H1 (cell line): ENCODE measurements around the gene TMEM255B. TPM values are rescaled to one million over a fixed set of nuclear protein-coding genes. Genes with fewer than 3 reads are reported as not detected.

Experiments used
- CHD7 ChIP-seq: fragments of 300-600 bp; sonication (generic); IDR thresholded peaks from 2 replicates; pipeline ENCODE4 v1.7.1; 2012; ENCODE audit warnings: low read length, moderate library complexity, mild to moderate bottlenecking, inconsistent platforms; ENCODE audit not compliant: insufficient replicate concordance
- POU5F1 ChIP-seq: IDR thresholded peaks from 2 replicates; pipeline ENCODE4 v1.6.1; 2011; ENCODE audit warnings: low read depth, mild to moderate bottlenecking, low read length, moderate library complexity
- RXRA ChIP-seq: IDR thresholded peaks from 2 replicates; pipeline ENCODE4 v1.6.1; 2011; ENCODE audit warnings: low read depth, mild to moderate bottlenecking, low read length, moderate library complexity; ENCODE audit not compliant: insufficient read depth
- SAP30 ChIP-seq: fragments of 300-600 bp; sonication (generic); IDR thresholded peaks from 2 replicates; pipeline ENCODE4 v1.7.1; 2012; ENCODE audit warnings: low read length, moderate library complexity, mild to moderate bottlenecking, inconsistent platforms; ENCODE audit not compliant: insufficient read depth, insufficient replicate concordance
- SP1 ChIP-seq: IDR thresholded peaks from 2 replicates; pipeline ENCODE4 v1.6.1; 2011; ENCODE audit warnings: low read depth, low read length
- polyA plus RNA-seq, 7 experiments: library from polyadenylated mRNA; depleted of rRNA in 3 of 7; stranded (reverse) in 5 of 7; unstranded in 2 of 7; fragments of >200 nt in 5 of 7; fragments of 200-250 nt in 2 of 7; gene quantifications; 1 replicate in 5 of 7; 2 replicates in 1 of 7; 4 replicates in 1 of 7; pipeline versions ENCODE4 v1.2.1 to v1.2.3, GENCODE V29; 2011 to 2013; ENCODE audit warnings: missing spikeins in 2 of 7, mixed read lengths in 2 of 7
- total RNA-seq: library from RNA; stranded (reverse); fragmentation: NEBNext Ultra II Directional; extraction: Animal tissue kit (Norgen Biotek cat#: 25700); gene quantifications from 2 replicates; pipeline ENCODE4 v1.2.1, GENCODE V29; 2021

The TMEM255B gene
- total and polyA plus RNA-seq, 2 of the 8 experiments (the other 6 are each of a cell fraction or from before 2014, with no cell fraction given) = 3.4 to 4.4 TPM

DNA sequence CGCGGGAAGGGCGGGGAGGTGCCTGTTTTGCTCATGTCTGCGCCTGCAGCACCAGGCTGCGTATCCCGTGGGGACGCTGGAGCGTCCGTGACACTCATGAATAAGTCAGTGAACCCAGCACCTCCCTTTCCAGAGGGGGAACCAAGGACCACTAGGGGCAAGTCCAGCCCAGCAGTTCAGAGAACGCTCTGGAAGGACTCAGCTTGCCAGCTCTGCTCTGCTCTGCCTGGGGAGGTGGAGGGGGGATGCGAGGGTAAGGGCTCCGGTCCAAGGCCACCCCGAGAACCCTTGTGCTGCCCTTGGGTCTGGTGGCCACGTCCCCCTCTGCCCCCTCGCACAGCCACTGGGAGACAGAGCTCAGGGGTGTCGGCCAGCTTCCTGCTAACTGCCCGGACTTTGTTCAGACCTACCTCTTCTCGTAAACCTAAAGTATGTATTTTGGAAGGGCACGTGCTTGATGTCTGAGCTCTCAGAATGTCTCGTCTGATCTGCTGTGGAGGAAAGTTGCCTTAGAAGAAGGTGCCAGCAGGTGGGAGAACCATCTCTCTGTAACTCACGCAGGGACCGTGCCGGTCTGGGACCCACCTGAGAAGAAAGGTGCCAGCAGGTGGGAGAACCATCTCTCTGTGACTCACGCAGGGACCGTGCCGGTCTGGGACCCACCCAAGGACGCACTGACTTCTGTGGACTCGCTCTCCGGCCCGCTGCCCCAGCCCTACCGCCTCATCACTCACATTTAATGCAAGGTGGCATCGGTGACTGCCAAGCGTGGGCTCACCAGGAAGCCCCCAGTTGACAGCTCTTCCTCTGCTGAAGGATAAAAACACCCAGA lies 34.1 kb downstream of the TMEM255B start (continued):
- TF ChIP-seq CHD7 (no peak), SP1 (no peak), SAP30 (no peak), RXRA (no peak), POU5F1 (no peak)
